ENCODE measurements around the gene PBX2.
"Not testable (repeated sequence)": the region's sequence is repeated elsewhere in the genome, so short reads cannot be mapped to it uniquely, and the experiment has no call there.

The PBX2 gene

DNA sequence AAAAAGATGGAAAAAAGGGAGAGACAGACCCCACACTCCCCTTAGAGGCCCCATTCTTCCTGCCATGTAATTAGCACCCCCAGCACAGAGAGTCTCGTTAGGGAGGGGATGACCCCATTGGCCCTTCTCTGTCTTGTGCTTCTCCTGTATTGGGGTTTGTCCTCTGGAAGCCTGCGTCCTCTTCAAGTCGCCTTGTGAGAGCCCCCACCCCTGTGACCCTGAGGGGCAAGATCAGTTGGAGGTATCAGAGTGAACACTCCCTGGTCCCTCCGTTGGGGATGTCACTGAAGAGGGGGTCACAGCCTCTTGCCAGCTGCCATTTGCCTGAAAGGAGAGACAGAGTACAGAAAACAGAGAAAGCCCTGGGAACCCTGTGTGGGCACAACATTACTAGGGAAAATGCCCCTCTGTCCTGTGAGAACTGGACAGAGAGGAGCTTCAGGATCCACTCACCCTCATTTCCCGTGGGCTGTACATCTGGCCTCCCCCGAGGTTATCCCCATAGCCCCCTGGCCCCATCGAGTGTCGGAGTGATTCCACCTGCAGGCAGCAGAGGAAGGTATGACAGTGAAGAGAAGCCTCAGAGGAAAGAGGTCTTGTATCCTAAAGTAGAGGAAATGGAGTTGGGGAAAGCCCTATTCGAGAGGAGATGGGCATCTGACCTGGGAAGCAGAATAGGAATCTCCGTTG, 3.7 kb downstream of the PBX2 start:
- FAIRE-seq, result not testable (repeated sequence)

DNA sequence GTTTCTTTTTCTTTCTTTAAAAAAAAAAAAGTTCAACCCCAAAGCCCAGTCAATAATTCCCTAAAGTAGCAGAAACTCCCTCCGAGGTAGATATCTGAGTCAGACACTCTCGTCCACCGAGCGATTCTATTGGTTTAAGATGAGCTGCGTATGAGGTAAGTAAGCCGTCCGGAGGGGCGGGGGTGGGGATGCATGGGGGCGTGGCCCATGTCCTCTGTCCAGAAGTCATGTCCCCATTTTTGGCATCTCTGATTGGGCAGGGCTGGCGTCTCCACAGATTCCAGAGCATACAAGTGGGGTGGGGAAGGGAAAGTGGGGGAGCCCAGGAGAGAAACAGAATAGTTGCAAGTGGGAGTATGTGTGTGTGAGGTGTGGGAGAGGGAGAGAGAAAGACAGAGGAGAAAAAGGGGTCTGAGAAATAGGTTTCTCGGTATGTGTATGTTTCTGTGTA, 4.3 kb downstream of the PBX2 start:
- FAIRE-seq, result not testable (repeated sequence)

DNA sequence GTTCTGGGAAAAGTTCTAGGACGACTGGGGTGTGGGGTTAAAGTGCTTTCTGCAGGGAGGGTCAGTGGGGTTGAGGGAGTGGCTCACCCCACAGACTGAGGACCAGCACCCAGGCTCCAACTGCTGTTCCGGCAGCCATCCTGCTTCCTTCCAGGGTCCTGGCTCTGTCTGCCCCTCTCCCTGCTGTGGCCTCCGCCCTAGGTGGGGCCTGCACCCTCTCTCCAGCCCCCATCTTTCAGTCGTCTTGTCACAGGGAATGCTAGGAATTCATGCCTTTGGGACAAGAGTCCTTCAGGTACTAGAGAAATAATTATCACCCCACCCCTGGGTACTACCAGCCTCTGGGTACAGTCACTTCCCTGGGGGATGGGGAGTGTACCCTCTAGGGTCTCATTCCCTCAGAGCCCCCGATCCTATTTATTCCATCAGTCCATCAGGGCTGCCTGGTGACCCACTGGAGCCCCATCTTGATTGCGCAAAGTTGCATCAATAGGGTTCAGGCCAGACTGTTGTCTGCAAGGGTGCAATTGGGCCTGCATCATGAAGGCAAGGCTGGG, 5.8 kb downstream of the PBX2 start, which contains the start of gene AGER:
TSS of gene AGER (minus strand) at position 170 of the 557 bp plus-strand sequence. CDS start at position 139, 31 bp downstream.
- FAIRE-seq, result no peak

DNA sequence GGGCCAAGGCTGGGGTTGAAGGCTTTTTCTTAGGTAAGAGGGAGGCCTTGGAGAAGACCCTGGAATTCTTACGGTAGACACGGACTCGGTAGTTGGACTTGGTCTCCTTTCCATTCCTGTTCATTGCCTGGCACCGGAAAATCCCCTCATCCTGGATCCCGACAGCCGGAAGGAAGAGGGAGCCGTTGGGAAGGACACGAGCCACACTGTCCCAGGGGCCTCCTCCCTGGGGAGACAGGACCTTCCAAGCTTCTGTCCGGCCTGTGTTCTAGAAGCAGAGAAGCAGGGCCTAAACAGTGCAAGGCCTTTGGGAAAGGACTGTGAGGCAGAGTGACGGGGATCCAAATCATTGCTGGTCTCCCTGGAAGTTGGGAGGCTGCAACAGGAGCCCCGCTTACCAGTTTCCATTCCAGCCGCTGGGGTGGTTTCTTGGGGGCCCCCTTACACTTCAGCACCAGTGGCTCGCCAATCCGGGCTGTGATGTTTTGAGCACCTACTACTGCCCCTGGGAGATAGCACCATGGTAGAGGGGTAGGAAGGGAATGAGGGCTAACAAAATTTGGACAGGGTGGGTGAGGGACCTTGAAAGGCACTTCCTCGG, 6.4 kb downstream of the PBX2 start:
- no peak for FAIRE-seq

DNA sequence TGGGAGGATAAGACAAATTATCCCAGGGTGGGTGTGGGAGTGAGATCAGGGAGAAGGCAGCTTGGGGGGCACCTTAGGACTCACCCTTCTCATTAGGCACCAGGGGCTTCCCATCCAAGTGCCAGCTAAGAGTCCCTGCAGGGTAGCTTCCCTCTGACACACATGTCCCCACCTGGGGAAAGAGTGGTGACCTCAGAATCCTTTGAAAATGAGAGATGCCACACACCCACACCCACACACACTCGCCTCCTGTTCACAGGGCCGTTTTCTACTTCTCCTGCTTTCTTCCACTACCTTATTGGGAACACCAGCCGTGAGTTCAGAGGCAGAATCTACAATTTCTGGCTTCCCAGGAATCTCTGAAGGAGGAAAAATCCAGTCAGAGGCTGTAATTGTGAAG, 7.0 kb downstream of the PBX2 start:
- FAIRE-seq, result no peak

DNA sequence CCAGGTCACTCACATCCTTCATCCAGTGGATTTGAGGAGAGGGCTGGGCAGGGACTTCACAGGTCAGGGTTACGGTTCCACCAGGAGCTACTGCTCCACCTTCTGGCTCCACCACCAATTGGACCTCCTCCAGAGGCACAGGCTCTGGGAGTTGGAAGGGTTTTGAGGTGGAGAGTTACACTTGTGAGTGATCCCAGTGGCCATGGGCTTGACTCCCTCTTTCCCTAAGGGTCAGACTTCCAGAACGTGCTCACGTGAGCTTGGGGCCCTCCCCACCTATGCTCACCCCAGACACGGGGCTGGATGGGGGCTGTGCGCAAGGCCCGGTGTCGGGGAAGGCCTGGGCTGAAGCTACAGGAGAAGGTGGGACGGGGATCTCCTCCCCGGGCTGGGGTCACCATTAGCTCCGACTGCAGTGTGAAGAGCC, 7.4 kb downstream of the PBX2 start:
- FAIRE-seq, result no peak

DNA sequence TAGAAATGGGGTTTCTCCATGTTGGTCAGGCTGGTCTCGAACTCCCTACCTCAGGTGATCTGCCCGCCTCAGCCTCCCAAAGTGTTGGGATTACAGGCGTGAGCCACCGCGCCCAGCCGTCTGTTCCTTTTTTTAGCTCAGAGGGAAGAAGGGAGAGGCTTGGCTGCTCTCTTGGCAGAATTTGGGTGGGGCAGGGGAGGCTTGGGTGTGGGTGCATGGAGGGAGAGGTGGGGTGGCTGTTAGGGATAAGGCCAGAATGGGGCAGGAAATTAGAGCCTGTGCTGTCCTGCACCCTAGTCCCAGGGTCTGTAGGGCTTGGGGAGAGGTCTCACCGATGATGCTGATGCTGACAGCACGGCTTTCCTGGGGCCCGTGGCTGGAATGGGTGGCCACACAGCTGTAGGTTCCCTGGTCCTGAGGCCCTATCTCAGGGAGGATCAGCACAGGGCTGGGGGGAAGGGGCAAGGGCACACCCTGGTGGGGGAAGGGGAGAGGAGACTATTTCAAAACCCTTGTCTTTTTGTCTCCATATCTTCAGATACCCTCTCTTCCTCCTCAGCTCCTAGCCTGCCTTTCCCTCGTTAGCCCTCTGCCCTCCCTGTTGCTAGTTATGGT, 8.0 kb downstream of the PBX2 start:
- no peak for FAIRE-seq

DNA sequence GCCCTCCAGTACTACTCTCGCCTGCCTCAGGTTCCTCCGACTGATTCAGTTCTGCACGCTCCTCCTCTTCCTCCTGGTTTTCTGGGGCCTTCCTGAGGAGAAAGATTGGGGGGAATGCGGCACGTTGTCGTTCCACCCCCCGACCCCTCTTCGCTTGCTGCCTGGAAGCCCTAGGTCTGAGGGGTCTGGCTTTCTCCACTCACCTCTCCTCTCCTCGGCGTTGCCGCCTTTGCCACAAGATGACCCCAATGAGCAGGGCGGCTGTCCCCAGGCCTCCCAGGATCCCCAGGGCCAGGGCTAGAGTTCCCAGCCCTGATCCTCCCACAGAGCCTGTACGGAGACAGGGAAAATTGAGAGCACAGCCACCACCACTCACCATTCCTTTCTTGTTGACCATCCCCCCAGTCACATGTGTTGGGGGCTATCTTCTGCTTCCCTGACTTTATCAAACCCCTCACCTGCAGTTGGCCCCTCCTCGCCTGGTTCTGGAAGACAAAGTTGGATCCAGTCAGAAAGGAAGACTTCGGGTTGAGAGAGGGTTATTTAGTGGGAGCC, 8.8 kb downstream of the PBX2 start:
- FAIRE-seq, result no peak

DNA sequence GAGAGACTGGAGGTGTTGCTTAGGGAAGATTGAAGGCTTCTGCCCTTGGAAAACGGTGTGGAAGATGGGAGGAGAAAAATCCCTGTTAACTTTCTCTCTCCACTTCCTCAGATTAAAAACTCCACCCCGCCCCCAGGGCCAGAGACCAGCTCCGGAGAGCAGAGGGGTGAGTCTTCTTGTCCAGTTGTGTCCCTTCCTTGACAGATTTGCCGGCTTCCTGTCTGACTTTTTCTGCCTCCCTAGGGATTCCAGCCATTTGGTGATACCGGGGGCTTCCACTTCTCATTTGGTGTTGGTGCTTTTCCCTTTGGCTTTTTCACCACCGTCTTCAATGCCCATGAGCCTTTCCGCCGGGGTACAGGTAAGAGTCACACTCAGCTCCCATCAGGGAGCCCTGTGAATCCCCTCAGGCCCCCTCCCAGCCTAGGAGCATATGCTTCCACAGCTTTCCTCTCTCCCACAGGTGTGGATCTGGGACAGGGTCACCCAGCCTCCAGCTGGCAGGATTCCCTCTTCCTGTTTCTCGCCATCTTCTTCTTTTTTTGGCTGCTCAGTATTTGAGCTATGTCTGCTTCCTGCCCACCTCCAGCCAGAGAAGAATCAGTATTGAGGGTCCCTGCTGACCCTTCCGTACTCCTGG, 10.1 kb downstream of the PBX2 start:
- FAIRE-seq, result no peak

DNA sequence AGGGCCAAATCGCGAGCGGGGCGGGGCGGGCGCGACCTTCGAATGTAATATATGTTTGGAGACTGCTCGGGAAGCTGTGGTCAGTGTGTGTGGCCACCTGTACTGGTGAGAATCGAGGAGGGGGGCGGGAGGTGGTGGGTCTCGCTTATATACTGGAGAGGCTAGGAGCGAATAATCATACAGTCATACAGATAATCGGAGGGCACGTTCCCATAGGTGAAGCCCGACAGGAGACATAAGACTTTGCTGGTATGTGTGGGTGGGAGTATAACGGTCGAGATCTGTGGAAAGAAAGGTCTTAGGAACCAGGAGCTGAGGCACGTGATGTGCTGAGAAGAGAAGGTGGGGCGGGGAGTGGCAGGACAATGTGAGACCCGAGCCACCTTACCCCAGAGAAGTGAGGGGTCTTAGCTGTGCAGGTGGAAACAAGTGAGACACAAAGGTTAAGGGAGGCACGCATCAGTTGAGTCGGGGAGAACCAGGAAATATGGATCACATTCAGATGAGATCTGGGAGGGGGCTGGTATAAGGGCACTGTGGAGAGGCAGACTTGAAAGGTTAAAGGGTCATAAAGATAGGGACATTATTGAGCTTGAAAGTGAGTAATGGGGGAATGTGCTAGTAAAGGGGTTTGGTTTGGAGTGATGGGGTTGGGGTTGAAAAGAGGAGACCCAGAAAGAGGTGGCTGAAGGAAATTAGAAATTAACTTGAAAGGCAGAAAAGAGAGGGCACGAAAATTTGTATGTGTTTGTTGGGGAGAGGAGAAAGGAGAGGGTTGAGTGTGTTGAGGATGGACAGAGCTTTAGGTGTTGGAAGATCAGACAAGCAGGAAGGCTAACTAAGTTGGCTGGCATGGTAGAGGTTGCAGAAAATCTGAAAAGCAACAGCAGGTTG, 11.2 kb downstream of the PBX2 start:
- FAIRE-seq, result no peak

DNA sequence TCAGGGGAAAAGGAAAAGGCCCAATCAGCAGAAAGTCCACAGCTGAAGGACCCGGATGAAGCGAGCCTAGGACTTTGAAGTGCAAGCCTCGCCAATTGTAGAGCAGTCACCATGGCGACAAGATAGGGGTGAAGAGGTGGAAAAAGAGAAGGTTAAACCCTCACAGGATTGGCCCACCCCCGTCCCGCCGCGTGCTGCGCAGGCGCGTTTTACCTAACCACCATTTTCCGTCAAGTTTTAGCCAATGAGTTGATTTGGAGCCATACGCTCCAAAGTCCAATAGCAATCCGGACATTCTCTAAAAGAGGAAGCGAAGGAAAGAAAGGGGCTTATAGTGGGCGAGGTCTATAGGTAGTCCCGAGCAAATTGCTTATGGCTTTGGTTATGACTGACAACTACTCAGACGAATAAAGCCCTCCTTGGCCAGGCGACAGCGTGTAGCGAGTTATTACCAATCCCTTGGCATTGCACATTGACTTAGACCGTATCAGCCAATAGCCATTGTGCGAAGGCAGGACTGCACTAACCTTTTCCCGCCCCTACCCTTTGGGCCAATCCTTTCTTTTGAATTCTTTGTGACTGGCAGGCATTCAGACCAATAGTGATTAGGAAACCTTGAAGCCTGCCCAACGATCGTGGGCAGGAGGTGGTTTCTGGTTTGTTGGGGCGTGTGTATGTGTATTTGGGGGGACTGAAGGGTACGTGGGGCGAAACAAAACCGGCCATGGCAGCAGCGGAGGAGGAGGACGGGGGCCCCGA, 12.0 kb downstream of the PBX2 start, which contains the start of gene RNF5:
TSS of gene RNF5 (plus strand) at position 618 of the 759 bp plus-strand sequence. CDS start at position 725, 107 bp downstream.
- peak; percentile 98 for FAIRE-seq

DNA sequence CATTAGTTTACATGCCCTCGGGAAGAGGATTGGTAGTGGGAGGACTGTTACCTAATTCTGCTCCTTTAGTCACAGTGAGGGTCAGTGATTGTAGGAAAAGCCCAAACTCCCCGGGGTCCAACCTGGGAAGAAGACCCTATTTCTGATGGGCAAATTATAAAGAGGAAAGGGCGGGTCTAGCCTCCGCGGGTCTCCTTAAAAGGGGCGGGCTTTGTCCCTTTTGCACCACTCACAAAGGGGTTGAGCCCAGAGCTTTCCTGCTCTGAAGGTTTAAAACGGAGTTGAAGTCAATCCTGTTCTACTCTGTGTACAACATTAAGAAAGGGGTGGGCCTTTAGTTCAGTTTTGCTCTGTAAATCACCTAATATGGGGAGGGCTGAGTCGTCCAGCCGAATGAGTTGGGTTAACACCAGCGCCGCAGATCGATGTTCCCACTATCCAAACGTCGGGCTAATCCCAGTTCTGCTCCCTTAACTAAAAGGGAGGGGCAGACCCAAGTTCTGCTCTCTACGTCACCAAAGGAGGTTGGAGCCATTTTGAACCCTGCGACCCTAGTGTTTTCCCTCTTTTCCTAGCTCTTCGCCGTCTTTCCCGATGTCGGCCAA, 12.7 kb downstream of the PBX2 start:
- FAIRE-seq, result no peak

DNA sequence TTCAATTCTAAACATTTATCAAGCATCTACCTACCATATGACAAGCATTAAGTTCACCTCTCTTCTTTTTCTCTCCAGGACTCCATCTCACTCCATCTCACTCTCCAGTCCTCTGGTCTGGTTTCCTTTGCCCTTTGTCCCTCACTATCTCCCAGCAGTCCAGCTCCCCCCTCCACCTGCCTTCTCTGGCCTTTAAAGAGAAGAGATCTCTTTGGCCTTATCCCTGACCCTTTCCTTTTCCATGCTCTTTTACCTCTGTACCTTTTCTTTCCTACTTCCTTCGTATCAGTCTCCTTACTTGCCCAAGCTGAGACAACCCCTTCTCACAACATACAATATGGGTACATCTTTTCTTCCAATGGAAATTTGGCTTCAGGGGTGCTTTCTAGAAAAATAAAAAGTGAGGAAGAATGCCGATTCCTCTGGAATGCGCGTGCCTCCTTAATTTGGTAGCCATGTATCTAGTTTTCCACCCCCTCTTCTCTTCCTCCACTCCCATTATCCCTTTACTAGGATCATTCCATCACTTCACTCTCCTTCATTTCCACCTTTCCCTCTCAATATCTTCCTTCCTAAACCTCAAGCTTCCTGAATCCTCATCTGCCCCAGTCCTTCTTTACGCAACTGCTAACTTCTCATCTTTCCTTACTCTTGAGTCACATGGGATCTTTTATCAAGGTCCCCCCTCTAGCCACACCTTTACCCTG, 13.4 kb downstream of the PBX2 start:
- FAIRE-seq, result no peak

DNA sequence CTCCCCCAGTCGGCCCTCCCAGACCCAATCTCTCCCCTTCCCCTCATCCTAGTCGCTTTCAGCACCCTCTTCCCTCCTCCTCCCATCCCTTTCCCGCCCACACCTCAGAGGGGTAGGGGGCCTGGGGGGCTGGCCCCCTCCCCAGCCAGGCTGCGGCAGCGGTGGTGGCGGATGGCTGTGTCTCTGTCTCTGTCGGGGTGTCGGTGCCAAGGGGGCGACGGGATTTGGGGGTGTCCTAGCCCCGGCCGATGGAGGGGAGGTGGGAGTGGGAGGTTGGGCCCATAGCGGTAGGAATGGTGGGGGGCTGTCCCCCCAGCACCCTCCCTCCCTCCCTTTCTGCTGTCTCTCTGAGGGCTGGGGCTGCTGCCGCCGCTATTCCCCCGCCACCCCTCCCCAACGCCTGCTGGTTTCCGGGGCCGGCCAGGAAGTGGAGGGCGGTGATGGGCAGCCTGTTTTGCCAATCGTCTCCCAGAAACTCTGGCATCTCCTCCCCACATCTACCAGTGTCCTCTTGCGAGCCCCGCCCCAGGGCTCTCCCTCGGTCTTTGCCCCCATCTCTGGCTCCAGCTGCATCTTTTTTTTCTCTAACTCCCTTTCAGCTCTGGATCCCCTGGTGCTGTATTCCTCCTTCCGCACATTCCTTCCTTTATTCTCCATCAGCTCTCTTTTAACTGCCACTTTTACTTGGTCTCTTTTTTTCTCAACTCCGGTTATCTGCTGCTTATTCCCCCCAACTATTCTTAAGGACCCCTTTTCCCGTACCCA, 14.1 kb downstream of the PBX2 start, which contains the start of gene AGPAT1:
TSS of gene AGPAT1 (minus strand) at position 374 of the 765 bp plus-strand sequence. CDS start 4,588 bp downstream, outside the sequence.
- no peak for FAIRE-seq

DNA sequence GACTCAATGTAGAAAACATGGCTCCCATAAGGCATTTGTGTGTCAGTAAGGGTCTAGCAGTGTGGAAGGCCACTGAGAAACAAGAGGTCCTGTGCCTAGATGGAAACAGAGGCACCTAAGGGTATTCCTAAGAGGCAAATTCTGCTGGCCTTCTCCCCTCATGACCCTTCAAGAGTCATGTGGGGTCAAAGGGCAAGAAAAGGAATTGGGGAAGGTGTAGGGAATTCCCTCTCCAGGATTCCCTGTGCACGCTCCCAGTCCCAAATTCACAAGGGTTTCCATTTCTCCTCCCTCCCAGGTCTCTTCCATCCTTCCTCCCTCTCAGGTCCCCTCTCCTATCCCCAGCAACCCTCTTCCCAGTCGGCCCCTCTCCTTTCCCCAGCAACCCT, 14.7 kb downstream of the PBX2 start:
- no peak for FAIRE-seq

DNA sequence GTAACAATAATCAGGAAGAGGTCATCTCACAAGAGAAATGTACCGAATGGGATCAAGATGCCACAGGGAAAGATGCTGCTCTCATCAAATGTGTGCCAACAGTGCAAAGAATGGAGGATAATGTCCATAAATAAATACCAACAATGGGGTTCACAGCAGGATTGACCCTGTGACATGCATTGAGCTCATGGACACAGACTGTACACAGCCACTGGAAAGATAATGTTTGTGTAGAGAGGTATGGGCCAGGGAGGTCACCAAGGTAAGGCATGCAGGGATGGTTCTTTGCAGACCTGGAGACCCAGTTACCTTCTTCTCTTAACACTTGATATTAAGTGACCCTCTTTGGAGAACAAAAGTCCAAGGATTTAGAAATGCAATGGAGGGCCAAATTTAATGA, 15.6 kb downstream of the PBX2 start:
- no peak for FAIRE-seq

DNA sequence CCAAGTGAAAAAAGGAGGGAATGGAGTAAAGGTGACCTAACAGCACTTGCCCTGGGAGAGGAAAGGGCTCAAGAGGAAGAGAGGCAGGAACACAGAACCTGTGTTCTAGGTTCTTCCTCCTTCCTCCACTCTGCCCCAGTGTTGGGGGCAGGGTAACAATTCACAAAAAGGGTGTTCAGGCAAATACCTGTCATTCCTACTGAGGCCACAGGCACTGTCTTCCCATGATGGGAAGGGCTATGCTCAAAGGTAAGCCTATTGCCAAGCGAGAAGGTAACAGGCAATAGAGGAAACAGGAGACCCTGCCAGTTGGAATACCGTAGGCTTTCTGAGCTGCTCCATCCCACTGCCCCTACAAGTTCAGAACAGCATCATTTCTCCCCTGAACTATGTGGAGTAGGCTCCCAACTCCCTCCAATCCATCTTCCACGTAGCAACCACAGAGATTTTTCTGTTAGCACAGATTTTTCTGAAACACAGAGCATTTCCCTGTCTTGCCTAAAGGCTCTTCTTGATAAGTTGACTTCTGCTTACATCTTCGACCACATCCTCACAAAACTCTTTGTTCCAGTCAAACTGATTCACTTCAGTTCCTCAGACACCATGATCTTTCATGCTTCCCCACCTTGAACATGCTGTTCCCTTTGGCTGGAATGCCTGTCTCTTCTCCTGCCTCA, 16.8 kb downstream of the PBX2 start:
- no peak for FAIRE-seq

DNA sequence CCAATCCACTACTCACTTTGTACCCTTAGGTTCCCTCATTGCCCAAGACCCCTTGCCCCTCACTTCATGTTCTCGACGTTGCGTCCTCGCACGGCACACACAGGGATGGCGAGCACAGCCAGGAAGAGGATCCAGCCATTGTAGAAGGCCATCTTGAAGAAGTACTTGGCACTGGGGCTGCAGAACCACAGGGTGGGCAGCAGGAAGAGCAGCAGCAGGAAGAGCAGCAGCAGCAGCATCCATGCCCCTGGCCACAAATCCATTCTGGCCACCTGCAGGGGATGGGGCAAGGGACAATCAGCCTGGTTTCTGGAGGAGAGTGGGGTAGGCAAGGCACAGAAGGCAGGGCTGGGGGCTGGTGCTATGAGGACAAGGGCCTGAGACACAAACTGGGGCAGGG, 18.8 kb downstream of the PBX2 start:
- FAIRE-seq, result no peak
